ENCODE results near the gene CSMD2.

The CSMD2 gene

DNA sequence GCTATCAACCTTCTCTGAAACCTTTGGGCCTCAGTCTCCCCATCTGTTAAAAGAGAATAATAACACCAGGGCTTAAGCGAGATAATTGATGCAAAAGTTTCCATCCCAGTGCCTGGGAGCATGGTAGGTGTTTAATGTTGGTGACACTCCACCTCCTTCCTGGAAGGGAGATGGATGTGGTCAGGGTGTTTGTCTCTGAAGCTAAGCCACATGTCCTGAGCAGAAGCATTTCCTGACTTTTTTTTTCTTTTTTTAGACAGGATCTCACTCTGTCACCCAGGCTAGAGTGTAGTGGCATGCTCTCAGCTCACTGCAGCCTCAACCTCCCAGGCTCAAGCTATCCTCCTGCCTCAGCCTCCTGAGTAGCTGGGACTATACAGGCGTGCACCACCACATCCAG lies 373.8 kb downstream of the CSMD2 start:
- TF ChIP-seq ARNTL (CRISPR knock-in tag; IDR thresholded peaks at IDR 0.05; ENCODE audit: borderline replicate concordance, low read depth), result no peak
- no peak for TF ChIP-seq CSDC2 (CRISPR knock-in tag; IDR thresholded peaks at IDR 0.05)
- no peak for TF ChIP-seq PATZ1 (CRISPR knock-in tag; IDR thresholded peaks at IDR 0.05; ENCODE audit: borderline replicate concordance)
- TF ChIP-seq TSHZ2 (CRISPR knock-in tag; IDR thresholded peaks at IDR 0.05), result no peak
- no peak for TF ChIP-seq SNAI2 (CRISPR knock-in tag; IDR thresholded peaks at IDR 0.05)
- TF ChIP-seq ZFP30 (CRISPR knock-in tag; IDR thresholded peaks at IDR 0.05), result no peak
- TF ChIP-seq TOX (CRISPR knock-in tag; IDR thresholded peaks at IDR 0.05; ENCODE audit: borderline replicate concordance), result no peak
- no peak for TF ChIP-seq ZNF70 (CRISPR knock-in tag; IDR thresholded peaks at IDR 0.05)
- no peak for TF ChIP-seq ZFP3 (CRISPR knock-in tag; IDR thresholded peaks at IDR 0.05)
- no peak for TF ChIP-seq GLIS3 (CRISPR knock-in tag; IDR thresholded peaks at IDR 0.05)
- no peak for TF ChIP-seq ZNF8 (CRISPR knock-in tag; IDR thresholded peaks at IDR 0.05)
- TF ChIP-seq RARB (CRISPR knock-in tag; IDR thresholded peaks at IDR 0.05), result no peak
- no peak for TF ChIP-seq OSR1 (CRISPR knock-in tag; IDR thresholded peaks at IDR 0.05)
- no peak for TF ChIP-seq ZNF565 (CRISPR knock-in tag; conservative IDR thresholded peaks at IDR 0.05; ENCODE audit: low read depth)
- TF ChIP-seq TCF4 (CRISPR knock-in tag; IDR thresholded peaks at IDR 0.05; ENCODE audit: borderline replicate concordance), result no peak
- TF ChIP-seq, protein P1, sequence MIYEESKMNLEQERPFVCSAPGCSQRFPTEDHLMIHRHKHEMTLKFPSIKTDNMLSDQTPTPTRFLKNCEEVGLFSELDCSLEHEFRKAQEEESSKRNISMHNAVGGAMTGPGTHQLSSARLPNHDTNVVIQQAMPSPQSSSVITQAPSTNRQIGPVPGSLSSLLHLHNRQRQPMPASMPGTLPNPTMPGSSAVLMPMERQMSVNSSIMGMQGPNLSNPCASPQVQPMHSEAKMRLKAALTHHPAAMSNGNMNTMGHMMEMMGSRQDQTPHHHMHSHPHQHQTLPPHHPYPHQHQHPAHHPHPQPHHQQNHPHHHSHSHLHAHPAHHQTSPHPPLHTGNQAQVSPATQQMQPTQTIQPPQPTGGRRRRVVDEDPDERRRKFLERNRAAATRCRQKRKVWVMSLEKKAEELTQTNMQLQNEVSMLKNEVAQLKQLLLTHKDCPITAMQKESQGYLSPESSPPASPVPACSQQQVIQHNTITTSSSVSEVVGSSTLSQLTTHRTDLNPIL (CRISPR knock-in tag; IDR thresholded peaks at IDR 0.05; ENCODE audit: low read depth), result no peak
- TF ChIP-seq CSRNP3 (CRISPR knock-in tag; IDR thresholded peaks at IDR 0.05), result no peak
- TF ChIP-seq ZC3H10 (CRISPR knock-in tag; IDR thresholded peaks at IDR 0.05), result no peak
- no peak for ATAC-seq

DNA sequence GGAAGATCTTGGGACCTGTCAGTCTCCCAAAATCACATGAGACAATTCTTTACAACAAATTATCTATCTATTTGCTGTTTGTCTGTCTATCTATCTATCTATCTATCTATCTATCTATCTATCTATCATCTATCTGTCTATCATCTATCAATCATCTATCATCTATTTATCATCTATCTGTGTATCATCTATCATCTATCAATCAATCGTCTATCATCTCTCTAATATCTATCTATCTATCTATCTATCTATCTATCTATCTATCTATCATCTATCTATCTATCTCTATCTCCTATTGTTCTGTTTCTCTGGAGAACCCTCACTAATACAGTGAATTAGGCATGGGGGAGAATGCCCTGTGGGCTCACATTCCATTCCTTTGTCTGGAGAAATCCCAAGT lies 374.5 kb downstream of the CSMD2 start:
- TF ChIP-seq CSRNP3 (CRISPR knock-in tag; IDR thresholded peaks at IDR 0.05) (no peak), ZNF70 (CRISPR knock-in tag; IDR thresholded peaks at IDR 0.05) (no peak), GLIS3 (CRISPR knock-in tag; IDR thresholded peaks at IDR 0.05) (no peak), ZNF8 (CRISPR knock-in tag; IDR thresholded peaks at IDR 0.05) (no peak), PATZ1 (CRISPR knock-in tag; IDR thresholded peaks at IDR 0.05; ENCODE audit: borderline replicate concordance) (no peak), ZNF565 (CRISPR knock-in tag; conservative IDR thresholded peaks at IDR 0.05; ENCODE audit: low read depth) (no peak), TOX (CRISPR knock-in tag; IDR thresholded peaks at IDR 0.05; ENCODE audit: borderline replicate concordance) (no peak), TSHZ2 (CRISPR knock-in tag; IDR thresholded peaks at IDR 0.05) (no peak), ZC3H10 (CRISPR knock-in tag; IDR thresholded peaks at IDR 0.05) (no peak)
- TF ChIP-seq, protein P1 (CRISPR knock-in tag; IDR thresholded peaks at IDR 0.05; ENCODE audit: low read depth), result no peak
- no peak for ATAC-seq

Measured in SK-N-SH treated with all-trans-retinoic acid at 6 μM for 48 hours (cell line).